SU-DHL-6 (cell line): ENCODE measurements around the gene MUC20.
"Not testable (repeated sequence)": the region's sequence is repeated elsewhere in the genome, so short reads cannot be mapped to it uniquely, and the experiment has no call there.

Experiments
- H2AFZ ChIP-seq: fragments of 200-600 bp; sonication (generic); 2 replicates; pipeline ENCODE4 v1.6.1; 2014; ENCODE audit warnings: low read depth, mild to moderate bottlenecking, moderate library complexity, mixed read lengths, antibody characterized with exemption, low read length; ENCODE audit not compliant: severe bottlenecking
- H3F3A ChIP-seq: fragments of 200-600 bp; shearing (Covaris generic); 2 replicates; pipeline ENCODE4 v1.6.0; 2016; ENCODE audit warnings: antibody characterized with exemption, mild to moderate bottlenecking; ENCODE audit not compliant: insufficient read depth
- H3K27ac ChIP-seq: fragments of 200-600 bp; sonication (generic); 2 replicates; pipeline ENCODE4 v1.5.1; 2016; ENCODE audit warnings: low read depth, mild to moderate bottlenecking, low read length, moderate library complexity, mixed read lengths
- H3K27me3 ChIP-seq: fragments of 200-600 bp; sonication (generic), shearing (Covaris generic); 2 replicates; pipeline ENCODE4 v1.6.0; 2014; ENCODE audit warnings: mild to moderate bottlenecking, low read length
- H3K36me3 ChIP-seq: fragments of 200-600 bp; sonication (generic); 2 replicates; pipeline ENCODE4 v1.6.1; 2014; ENCODE audit warnings: mild to moderate bottlenecking, low read length, mixed read lengths
- H3K4me2 ChIP-seq: fragments of 300-600, 200-600 bp; shearing (Covaris generic), sonication (generic); 2 replicates; pipeline ENCODE4 v1.6.0; 2014; ENCODE audit warnings: low read length, low read depth, mild to moderate bottlenecking; ENCODE audit not compliant: poor library complexity, severe bottlenecking
- H3K4me3 ChIP-seq: fragments of 200-600 bp; sonication (generic); 2 replicates; pipeline ENCODE4 v1.5.1; 2014; ENCODE audit warnings: antibody characterized with exemption, low read length, mild to moderate bottlenecking, mixed read lengths; ENCODE audit not compliant: insufficient read depth, poor library complexity, severe bottlenecking
- H3K79me2 ChIP-seq: fragments of 200-600 bp; sonication (generic); 2 replicates; pipeline ENCODE4 v1.6.1; 2014; ENCODE audit warnings: mild to moderate bottlenecking, low read length, moderate library complexity; ENCODE audit not compliant: insufficient read depth
- H3K9ac ChIP-seq: fragments of 200-600 bp; sonication (generic); 2 replicates; pipeline ENCODE4 v1.7.0; 2014; ENCODE audit warnings: mild to moderate bottlenecking, low read length
- H3K9me2 ChIP-seq: fragments of 200-600 bp; sonication (generic); replicated peaks from 2 replicates; pipeline ENCODE4 v1.6.1; 2014; ENCODE audit warnings: low read length; ENCODE audit not compliant: insufficient read depth
- H3K9me3 ChIP-seq: fragments of 200-600 bp; sonication (generic); 2 replicates; pipeline ENCODE4 v1.6.1; 2014; ENCODE audit warnings: low read length, mixed read lengths; ENCODE audit not compliant: insufficient read depth
- H4K20me1 ChIP-seq: fragments of 200-600 bp; sonication (generic); 2 replicates; pipeline ENCODE4 v1.6.1; 2014; ENCODE audit warnings: low read depth, mild to moderate bottlenecking, antibody characterized with exemption, low read length, moderate library complexity, mixed read lengths
- CTCF ChIP-seq: fragments of 200-600 bp; sonication (generic); IDR thresholded peaks from one replicate; pipeline ENCODE4 v1.5.1; 2017; ENCODE audit warnings: antibody characterized with exemption, mild to moderate bottlenecking, low read length, moderate library complexity; ENCODE audit not compliant: insufficient read depth, poor library complexity, severe bottlenecking
- EZH2phosphoT487 ChIP-seq: fragments of 200-600 bp; sonication (generic), shearing (Covaris generic); conservative IDR thresholded peaks from 2 replicates; pipeline ENCODE4 v1.6.1; 2018; ENCODE audit warnings: mild to moderate bottlenecking, antibody characterized with exemption, low read length, moderate library complexity, mixed read lengths

MUC20 gene

GRCh38 chr3:195777975-195778374 lies 57.2 kb downstream of the MUC20 start:
- Histone ChIP-seq H3F3A (no peaks in the 10 kb centered on the region), H3K4me3 (no peak overlapping the region), H3K9me3 (no peaks in the 10 kb centered on the region), H2AFZ (no peak overlapping the region), H3K36me3 (no peaks in the 10 kb centered on the region), H3K4me2 (no peak overlapping the region), H3K27me3 (no peaks in the 10 kb centered on the region), H3K9me2 (no peaks in the 10 kb centered on the region), H3K79me2 (no peaks in the 10 kb centered on the region), H3K27ac (no peak overlapping the region), H4K20me1 (no peaks in the 10 kb centered on the region), H3K9ac (no peak overlapping the region)
- TF ChIP-seq EZH2phosphoT487 = no peak
- no peak for TF ChIP-seq CTCF

GRCh38 chr3:195781236-195781635 lies 60.5 kb downstream of the MUC20 start:
- not testable (repeated sequence) for H3K9me3 ChIP-seq, H3K9me2 ChIP-seq, H3K36me3 ChIP-seq, H3K27ac ChIP-seq, H3F3A ChIP-seq, H4K20me1 ChIP-seq, H3K4me2 ChIP-seq, H2AFZ ChIP-seq, H3K9ac ChIP-seq, H3K27me3 ChIP-seq, H3K79me2 ChIP-seq, H3K4me3 ChIP-seq
